ENCODE results near the gene PSAPL1. TPM values are rescaled to one million over a fixed set of nuclear protein-coding genes. Genes with fewer than 3 reads are reported as not detected.
A peak's percentile ranks its signal among the peaks of the same experiment; 100 is the strongest.

PSAPL1 gene
- total RNA-seq, 3 donors from 2014 or later: 0.15 TPM; not detected in 2

DNA sequence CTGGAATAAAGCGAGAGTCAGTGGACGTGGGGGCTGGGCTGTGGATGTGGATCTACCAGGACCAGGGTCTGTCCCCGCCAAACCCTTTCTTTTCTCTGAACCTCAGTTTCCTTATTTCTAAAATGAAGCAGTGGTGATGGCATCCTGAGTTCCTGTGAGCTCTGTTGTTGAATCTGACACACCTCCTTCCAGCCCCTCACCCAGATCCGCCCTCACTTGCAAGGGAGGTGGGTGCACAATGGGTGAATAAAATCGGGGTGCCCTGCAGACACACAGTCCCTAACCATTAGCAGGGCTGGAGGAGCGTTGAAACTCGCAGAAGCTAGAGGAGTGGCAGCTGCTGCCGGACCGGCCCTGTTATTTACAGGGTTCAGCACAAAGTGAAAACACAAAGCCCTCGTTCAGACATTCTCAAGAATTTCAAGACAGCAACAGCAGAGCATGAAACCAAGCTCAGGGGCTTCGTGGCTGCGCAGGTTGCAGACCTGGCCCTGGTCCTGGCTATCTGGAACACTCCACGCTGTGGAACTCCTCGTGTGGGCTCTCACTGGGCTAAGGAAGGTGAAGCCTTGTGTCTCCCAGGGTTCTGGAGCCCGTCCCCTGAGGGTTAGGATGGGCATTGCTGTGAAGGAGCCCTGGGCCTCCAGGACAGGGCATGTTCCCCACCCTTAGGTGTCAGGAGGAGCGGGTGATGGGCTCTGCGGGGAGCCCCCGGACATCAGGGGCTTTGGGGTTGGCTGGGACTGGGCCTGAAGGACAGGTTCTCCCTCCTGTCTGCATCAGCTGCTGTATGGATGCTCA lies 42.9 kb downstream of the PSAPL1 start:
- intact Hi-C loops (cut with DNase I; ENCODE audit: low total_unique reads): loop anchor here (5.0 kb wide), 1 partner anchor 545 kb away; no protein-coding TSS in a partner anchor
- peak; percentile 10 to 33 for DNase-seq (ENCODE audit: low spot score in 2 of 2)

DNA sequence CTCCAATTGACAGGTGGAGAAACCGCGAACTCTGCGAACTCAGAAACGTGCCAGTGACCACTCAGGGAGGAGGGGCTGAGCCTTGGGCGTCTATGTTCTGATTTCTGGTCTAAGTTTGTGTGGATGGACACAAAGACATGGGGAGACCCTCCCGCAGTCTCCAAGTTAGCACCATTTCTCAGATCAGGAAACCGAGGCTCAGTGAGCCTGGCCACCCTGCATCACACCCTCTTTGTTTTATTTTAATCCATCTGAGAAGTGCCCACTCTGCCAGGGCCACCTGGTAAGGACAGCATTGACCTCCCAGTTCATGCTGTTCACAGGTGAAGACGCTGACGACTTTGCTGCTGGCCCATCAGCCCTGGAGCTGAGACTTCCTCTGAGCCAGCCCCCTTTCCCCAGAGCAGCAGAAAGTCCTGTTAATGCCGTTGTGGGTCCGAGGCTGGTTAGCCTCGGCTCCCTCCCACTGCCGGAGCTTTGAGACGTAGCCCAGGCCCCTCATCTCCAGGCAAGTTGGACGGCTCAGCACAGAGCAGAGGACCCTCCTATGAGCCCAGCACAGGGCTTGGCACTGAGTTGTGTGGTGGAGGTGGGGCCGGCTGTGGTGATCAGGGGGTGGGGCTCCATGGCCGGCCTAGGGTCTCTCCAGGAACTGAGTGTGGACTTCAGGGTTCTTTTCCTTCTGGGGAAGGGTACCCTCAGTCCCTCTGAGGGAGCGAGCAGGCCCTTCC lies 43.7 kb downstream of the PSAPL1 start:
- H3K4me1 ChIP-seq: no peaks in the 10 kb centered on the region
- H3K36me3 ChIP-seq: no peaks in the 10 kb centered on the region
- H3K27ac ChIP-seq: no peak overlapping the region
- intact Hi-C loops (cut with DNase I; ENCODE audit: low total_unique reads): loop anchor here (5.0 kb wide), 1 partner anchor 544 kb away; no protein-coding TSS in a partner anchor
- DNase-seq (ENCODE audit: low spot score in 2 of 2): peak; percentile 12 to 25
- TF ChIP-seq, protein P1, sequence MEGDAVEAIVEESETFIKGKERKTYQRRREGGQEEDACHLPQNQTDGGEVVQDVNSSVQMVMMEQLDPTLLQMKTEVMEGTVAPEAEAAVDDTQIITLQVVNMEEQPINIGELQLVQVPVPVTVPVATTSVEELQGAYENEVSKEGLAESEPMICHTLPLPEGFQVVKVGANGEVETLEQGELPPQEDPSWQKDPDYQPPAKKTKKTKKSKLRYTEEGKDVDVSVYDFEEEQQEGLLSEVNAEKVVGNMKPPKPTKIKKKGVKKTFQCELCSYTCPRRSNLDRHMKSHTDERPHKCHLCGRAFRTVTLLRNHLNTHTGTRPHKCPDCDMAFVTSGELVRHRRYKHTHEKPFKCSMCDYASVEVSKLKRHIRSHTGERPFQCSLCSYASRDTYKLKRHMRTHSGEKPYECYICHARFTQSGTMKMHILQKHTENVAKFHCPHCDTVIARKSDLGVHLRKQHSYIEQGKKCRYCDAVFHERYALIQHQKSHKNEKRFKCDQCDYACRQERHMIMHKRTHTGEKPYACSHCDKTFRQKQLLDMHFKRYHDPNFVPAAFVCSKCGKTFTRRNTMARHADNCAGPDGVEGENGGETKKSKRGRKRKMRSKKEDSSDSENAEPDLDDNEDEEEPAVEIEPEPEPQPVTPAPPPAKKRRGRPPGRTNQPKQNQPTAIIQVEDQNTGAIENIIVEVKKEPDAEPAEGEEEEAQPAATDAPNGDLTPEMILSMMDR (IDR thresholded peaks at IDR 0.05): no peak
- TF ChIP-seq POLR2AphosphoS5 (IDR thresholded peaks at IDR 0.05) (no peak), POLR2A (IDR thresholded peaks at IDR 0.05) (no peak)
- peaks cover 0 to 35% of the 10 kb centered on the region in 2 donors for H3K27me3 ChIP-seq
- H3K4me3 ChIP-seq: no peak overlapping the region
- no peaks in the 10 kb centered on the region for H3K9me3 ChIP-seq

More for the DNA sequence above, 42.9 kb downstream of the PSAPL1 start:
- Histone ChIP-seq H3K9me3 (no peaks in the 10 kb centered on the region), H3K4me3 (no peak overlapping the region), H3K27ac (no peak overlapping the region), H3K27me3 (peaks cover 0 to 35% of the 10 kb centered on the region in 2 donors), H3K36me3 (no peaks in the 10 kb centered on the region), H3K4me1 (no peaks in the 10 kb centered on the region)
- TF ChIP-seq POLR2A (IDR thresholded peaks at IDR 0.05): no peak
- TF ChIP-seq, protein P1 (IDR thresholded peaks at IDR 0.05): no peak

DNA sequence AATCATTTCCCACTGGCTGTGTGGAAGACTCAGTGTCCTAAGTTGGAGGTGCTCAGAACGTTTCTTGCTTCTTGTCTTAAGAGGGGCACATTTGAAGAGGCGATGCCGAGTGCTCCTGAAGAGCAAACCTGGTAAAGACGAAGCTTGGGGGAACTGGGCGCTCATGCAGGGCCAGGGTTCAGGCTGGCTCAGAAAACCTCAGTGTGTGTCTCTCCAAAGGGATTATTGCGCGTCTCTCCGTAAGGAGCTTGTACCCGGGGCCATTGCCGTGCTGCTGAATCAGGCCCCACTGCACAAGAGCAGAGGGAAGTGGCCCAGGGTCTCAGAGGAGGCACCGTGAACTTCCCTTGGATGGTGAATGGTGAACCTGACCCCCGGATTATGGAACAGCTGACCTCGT lies 44.4 kb downstream of the PSAPL1 start:
- H3K36me3 ChIP-seq: no peaks in the 10 kb centered on the region
- DNase-seq (ENCODE audit: low spot score in 2 of 2): peak; percentile 6 to 28
- H3K4me1 ChIP-seq: no peaks in the 10 kb centered on the region
- intact Hi-C loops (cut with DNase I; ENCODE audit: low total_unique reads): loop anchor here (5.0 kb wide), 1 partner anchor 543 kb away; no protein-coding TSS in a partner anchor
- TF ChIP-seq POLR2AphosphoS5 (IDR thresholded peaks at IDR 0.05) (no peak), POLR2A (IDR thresholded peaks at IDR 0.05) (no peak)
- TF ChIP-seq, protein P1 (IDR thresholded peaks at IDR 0.05): no peak
- no peak overlapping the region for H3K4me3 ChIP-seq
- H3K9me3 ChIP-seq: no peaks in the 10 kb centered on the region
- no peak overlapping the region for H3K27ac ChIP-seq
- H3K27me3 ChIP-seq: peaks cover 0 to 34% of the 10 kb centered on the region in 2 donors

DNA sequence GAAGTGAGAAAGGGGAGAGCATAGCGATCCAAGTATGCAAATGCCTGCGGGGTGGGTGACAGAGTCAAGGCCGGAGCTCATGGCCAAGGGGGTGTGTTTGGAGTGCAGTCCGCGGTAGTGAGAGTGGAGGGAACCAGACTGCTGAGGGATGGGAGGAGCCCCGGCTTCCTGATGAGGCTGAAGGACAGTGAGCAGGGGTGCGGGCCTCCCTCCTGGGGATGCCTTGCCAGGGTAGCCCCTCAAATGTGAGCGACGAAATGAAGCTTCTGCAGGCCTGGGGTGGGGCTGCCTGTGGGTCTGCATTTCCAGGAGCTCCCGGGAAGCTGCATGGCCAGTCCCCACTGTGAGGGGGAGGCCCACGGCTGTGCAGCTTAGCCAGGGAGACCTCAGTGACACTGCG lies 45.0 kb downstream of the PSAPL1 start:
- H3K4me1 ChIP-seq: no peaks in the 10 kb centered on the region
- H3K9me3 ChIP-seq: no peaks in the 10 kb centered on the region
- peaks cover 0 to 28% of the 10 kb centered on the region in 2 donors for H3K27me3 ChIP-seq
- TF ChIP-seq POLR2AphosphoS5 (IDR thresholded peaks at IDR 0.05) (no peak), POLR2A (IDR thresholded peaks at IDR 0.05) (no peak)
- TF ChIP-seq, protein P1 (IDR thresholded peaks at IDR 0.05): no peak
- peak; percentile 13 to 19 for DNase-seq (ENCODE audit: low spot score in 2 of 2)
- no peak overlapping the region for H3K27ac ChIP-seq
- no peaks in the 10 kb centered on the region for H3K36me3 ChIP-seq
- intact Hi-C loops (cut with DNase I; ENCODE audit: low total_unique reads): loop anchor here (5.0 kb wide), 1 partner anchor 542 kb away; no protein-coding TSS in a partner anchor
- no peak overlapping the region for H3K4me3 ChIP-seq
